ENCODE data around the gene ADH1A.

DNA sequence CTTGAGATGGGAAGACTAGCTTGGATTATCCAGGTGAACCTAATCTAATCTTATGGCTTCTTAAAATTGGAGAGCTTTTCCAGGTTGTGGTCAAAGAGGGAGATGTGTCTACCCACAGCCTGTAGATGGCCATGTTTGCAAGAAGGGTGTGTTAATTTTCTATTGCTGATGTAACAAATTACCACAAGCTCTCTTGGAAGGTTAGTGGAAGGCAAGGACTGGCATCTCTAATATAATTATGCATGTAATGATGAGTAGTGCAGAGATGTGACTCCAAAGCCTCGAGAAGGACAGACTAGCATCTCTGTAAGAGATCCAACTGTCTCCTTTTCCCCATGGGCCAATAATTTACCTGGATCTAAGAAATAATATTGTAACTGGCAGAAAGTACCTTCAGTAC is 33.6 kb upstream of the ADH1A start:
- TF ChIP-seq POLR2A (IDR thresholded peaks at IDR 0.05): no peak
- no peak for TF ChIP-seq CTCF (IDR thresholded peaks at IDR 0.05)
